ACC112 (cell line): Measurements from ENCODE around the gene RNF144A.

Source experiments
- H2AFZ ChIP-seq: fragments of 200-600 bp; sonication (generic); one replicate; pipeline ENCODE4 v1.6.0; 2017; ENCODE audit warnings: antibody characterized with exemption, low read length; ENCODE audit not compliant: unreplicated experiment
- H3K27ac ChIP-seq: fragments of 200-600 bp; sonication (generic); 2 replicates; pipeline ENCODE4 v1.5.1; 2014; ENCODE audit warnings: low read depth, mild to moderate bottlenecking, antibody characterized with exemption, low read length, moderate library complexity
- H3K27me3 ChIP-seq: fragments of 200-600 bp; sonication (generic); 2 replicates; pipeline ENCODE4 v1.6.1; 2014; ENCODE audit warnings: mild to moderate bottlenecking, antibody characterized with exemption, low read length, moderate library complexity, mixed read lengths; ENCODE audit not compliant: insufficient read depth
- H3K36me3 ChIP-seq: fragments of 200-600 bp; sonication (generic); 2 replicates; pipeline ENCODE4 v1.6.1; 2016; ENCODE audit warnings: mild to moderate bottlenecking, antibody characterized with exemption, low read length, moderate library complexity, mixed read lengths; ENCODE audit not compliant: insufficient read depth
- H3K4me1 ChIP-seq: fragments of 200-600 bp; sonication (generic); one replicate; pipeline ENCODE4 v1.6.1; 2016; ENCODE audit warnings: low read length, mixed read lengths; ENCODE audit not compliant: insufficient read depth, unreplicated experiment, control insufficient read depth
- H3K4me3 ChIP-seq: fragments of 200-600 bp; sonication (generic); 2 replicates; pipeline ENCODE4 v1.5.1; 2014; ENCODE audit warnings: mild to moderate bottlenecking, low read depth, low read length
- H3K79me2 ChIP-seq: fragments of 200-600 bp; sonication (generic); one replicate; pipeline ENCODE4 v1.6.0; 2016; ENCODE audit warnings: low read length; ENCODE audit not compliant: control insufficient read depth, unreplicated experiment, insufficient read depth

The RNF144A gene

GRCh38 chr2:7033136-7033960, 116.1 kb downstream of the RNF144A start:
- H3K27me3 ChIP-seq, result no peaks in the 10 kb centered on the region

GRCh38 chr2:7034303-7034702, 117.1 kb downstream of the RNF144A start:
- no peak overlapping the region for H2AFZ ChIP-seq
- H3K4me3 ChIP-seq, result no peak overlapping the region
- H3K27ac ChIP-seq, result no peak overlapping the region
- no peaks in the 10 kb centered on the region for H3K27me3 ChIP-seq
- no peaks in the 10 kb centered on the region for H3K79me2 ChIP-seq
- no peaks in the 10 kb centered on the region for H3K4me1 ChIP-seq
- no peaks in the 10 kb centered on the region for H3K36me3 ChIP-seq

More at GRCh38 chr2:7033136-7033960, 116.1 kb downstream of the RNF144A start:
- Histone ChIP-seq H2AFZ (no peak overlapping the region), H3K4me3 (no peak overlapping the region), H3K79me2 (no peaks in the 10 kb centered on the region), H3K27ac (no peak overlapping the region), H3K36me3 (no peaks in the 10 kb centered on the region), H3K4me1 (no peaks in the 10 kb centered on the region)

GRCh38 chr2:7035884-7036283, 118.7 kb downstream of the RNF144A start:
- H3K27ac ChIP-seq, result no peak overlapping the region
- H3K27me3 ChIP-seq, result no peaks in the 10 kb centered on the region
- H3K4me3 ChIP-seq, result no peak overlapping the region
- H3K36me3 ChIP-seq, result no peaks in the 10 kb centered on the region
- no peaks in the 10 kb centered on the region for H3K79me2 ChIP-seq
- H3K4me1 ChIP-seq, result no peaks in the 10 kb centered on the region
- H2AFZ ChIP-seq, result no peak overlapping the region

- Histone ChIP-seq H3K36me3 (no peaks in the 10 kb centered on the region), H3K27me3 (no peaks in the 10 kb centered on the region), H3K4me3 (no peak overlapping the region), H3K79me2 (no peaks in the 10 kb centered on the region), H3K4me1 (no peaks in the 10 kb centered on the region), H2AFZ (no peak overlapping the region), H3K27ac (no peak overlapping the region)
Observed at GRCh38 chr2:7037340-7038333, 120.4 kb downstream of the RNF144A start.

- Histone ChIP-seq H3K27ac (no peak overlapping the region), H3K79me2 (no peaks in the 10 kb centered on the region), H2AFZ (no peak overlapping the region), H3K27me3 (no peaks in the 10 kb centered on the region), H3K4me1 (peaks cover 9% of the 10 kb centered on the region), H3K4me3 (no peak overlapping the region), H3K36me3 (no peaks in the 10 kb centered on the region)
Observed at GRCh38 chr2:7040547-7040946, 123.3 kb downstream of the RNF144A start.

- H3K4me3 ChIP-seq, result no peak overlapping the region
- H3K27ac ChIP-seq, result no peak overlapping the region
- H3K27me3 ChIP-seq, result no peaks in the 10 kb centered on the region
- H3K4me1 ChIP-seq, result peaks cover 9% of the 10 kb centered on the region
- no peaks in the 10 kb centered on the region for H3K79me2 ChIP-seq
- H2AFZ ChIP-seq, result no peak overlapping the region
- no peaks in the 10 kb centered on the region for H3K36me3 ChIP-seq
Observed at GRCh38 chr2:7041421-7041820, 124.2 kb downstream of the RNF144A start.

GRCh38 chr2:7043690-7044089, 126.5 kb downstream of the RNF144A start:
- Histone ChIP-seq H3K4me3 (no peak overlapping the region), H3K4me1 (peaks cover 9% of the 10 kb centered on the region), H3K79me2 (no peaks in the 10 kb centered on the region), H3K27me3 (no peaks in the 10 kb centered on the region), H3K36me3 (no peaks in the 10 kb centered on the region), H3K27ac (no peak overlapping the region), H2AFZ (no peak overlapping the region)

- no peak overlapping the region for H2AFZ ChIP-seq
- no peaks in the 10 kb centered on the region for H3K36me3 ChIP-seq
Observed at GRCh38 chr2:7044253-7045250, 127.3 kb downstream of the RNF144A start.

GRCh38 chr2:7045601-7046590, 128.7 kb downstream of the RNF144A start:
- H2AFZ ChIP-seq, result no peak overlapping the region

More at GRCh38 chr2:7044253-7045250, 127.3 kb downstream of the RNF144A start:
- H3K27ac ChIP-seq, result no peak overlapping the region
- no peak overlapping the region for H3K4me3 ChIP-seq
- no peaks in the 10 kb centered on the region for H3K79me2 ChIP-seq
- H3K4me1 ChIP-seq, result peaks cover 9% of the 10 kb centered on the region
- H3K27me3 ChIP-seq, result no peaks in the 10 kb centered on the region

More at GRCh38 chr2:7045601-7046590, 128.7 kb downstream of the RNF144A start:
- Histone ChIP-seq H3K36me3 (no peaks in the 10 kb centered on the region), H3K79me2 (no peaks in the 10 kb centered on the region), H3K4me1 (peaks cover 9% of the 10 kb centered on the region), H3K27ac (no peak overlapping the region), H3K27me3 (peaks cover 5% of the 10 kb centered on the region; the same call in 1 of the 2 replicates), H3K4me3 (no peak overlapping the region)
